Inflammatory macrophage treated with lipopolysaccharide for 4 hours (primary cell): ENCODE results near the gene NFAT5.
"Not testable (repeated sequence)": the region's sequence is repeated elsewhere in the genome, so short reads cannot be mapped to it uniquely, and the experiment has no call there.

Experiments used
- DNase-seq: peaks from one replicate; pipeline ENCODE4 v3.0.0-alpha.2; 2020

The NFAT5 gene

GRCh38 chr16:69553332-69553731 is 12.4 kb upstream of the NFAT5 start:
- DNase-seq = no peak

GRCh38 chr16:69554495-69554894 is 11.3 kb upstream of the NFAT5 start:
- no peak for DNase-seq

- peak; percentile 83 for DNase-seq
Measured at GRCh38 chr16:69555437-69555836, 10.3 kb upstream of the NFAT5 start.

- no peak for DNase-seq
Measured at GRCh38 chr16:69555867-69556266, 9.9 kb upstream of the NFAT5 start.

- no peak for DNase-seq
Measured at GRCh38 chr16:69559164-69559563, 6.6 kb upstream of the NFAT5 start.

- DNase-seq = not testable (repeated sequence)
Measured at GRCh38 chr16:69561367-69561766, 4.4 kb upstream of the NFAT5 start.

- DNase-seq = peak; percentile 25
Measured at GRCh38 chr16:69561901-69562300, 3.9 kb upstream of the NFAT5 start.

GRCh38 chr16:69562813-69563212 is 3.0 kb upstream of the NFAT5 start:
- DNase-seq = no peak

GRCh38 chr16:69563605-69564580 is 1.9 kb upstream of the NFAT5 start:
- DNase-seq = peak; percentile 98

- DNase-seq = peak; percentile 49
Measured at GRCh38 chr16:69564845-69565670, 708 bp upstream of the NFAT5 start.

- peak; percentile 53 for DNase-seq
Measured at GRCh38 chr16:69566240-69566980, 644 bp downstream of the NFAT5 start.

- peak; percentile 34 for DNase-seq
Measured at GRCh38 chr16:69566981-69567680, 1.4 kb downstream of the NFAT5 start.

- peak; percentile 18 for DNase-seq
Measured at GRCh38 chr16:69568676-69569075, 2.9 kb downstream of the NFAT5 start.

- not testable (repeated sequence) for DNase-seq
Measured at GRCh38 chr16:69578771-69579170, 13.0 kb downstream of the NFAT5 start.

- no peak for DNase-seq
Measured at GRCh38 chr16:69579783-69580481, 14.2 kb downstream of the NFAT5 start.

GRCh38 chr16:69581297-69581696 is 15.5 kb downstream of the NFAT5 start:
- DNase-seq = no peak

- DNase-seq = not testable (repeated sequence)
Measured at GRCh38 chr16:69584493-69584892, 18.7 kb downstream of the NFAT5 start.

GRCh38 chr16:69589434-69590269 is 23.9 kb downstream of the NFAT5 start:
- DNase-seq = peak; percentile 64

- no peak for DNase-seq
Measured at GRCh38 chr16:69590590-69590989, 24.8 kb downstream of the NFAT5 start.

GRCh38 chr16:69593751-69594255 is 28.0 kb downstream of the NFAT5 start:
- DNase-seq = no peak
